SJSA1 (cell line): Measurements from ENCODE around the gene PCSK6. TPM values are rescaled to one million over a fixed set of nuclear protein-coding genes. Genes with fewer than 3 reads are reported as not detected.

ENCODE experiments used
- DNase-seq, 2 experiments: peaks; one replicate each; pipeline ENCODE4 v3.0.0-alpha.2; 2015 to 2020; ENCODE audit warnings: low spot score in 2 of 2, low read depth in 1 of 2
- H3K27ac ChIP-seq: fragments of 250-450 bp; sonication (Bioruptor Pico); 2 replicates; pipeline ENCODE4 v1.5.1; 2020; ENCODE audit warnings: mild to moderate bottlenecking, moderate library complexity
- H3K27me3 ChIP-seq: fragments of 250-450 bp; sonication (Bioruptor Pico); replicated peaks from 2 replicates; pipeline ENCODE4 v1.5.1; 2020; ENCODE audit warnings: mild to moderate bottlenecking, moderate library complexity
- H3K36me3 ChIP-seq: fragments of 250-450 bp; sonication (Bioruptor Pico); 2 replicates; pipeline ENCODE4 v1.5.1; 2020; ENCODE audit warnings: mild to moderate bottlenecking
- H3K4me1 ChIP-seq: fragments of 250-450 bp; sonication (Bioruptor Pico); replicated peaks from 2 replicates; pipeline ENCODE4 v1.6.1; 2021; ENCODE audit warnings: mild to moderate bottlenecking
- H3K4me3 ChIP-seq: fragments of 250-450 bp; sonication (Bioruptor Pico); 2 replicates; pipeline ENCODE4 v1.5.1; 2020; ENCODE audit warnings: mild to moderate bottlenecking
- H3K9me3 ChIP-seq: fragments of 250-450 bp; sonication (Bioruptor Pico); replicated peaks from 2 replicates; pipeline ENCODE4 v1.5.1; 2020; ENCODE audit warnings: mild to moderate bottlenecking
- total RNA-seq: library from RNA; depleted of rRNA; stranded (reverse); fragments of >200 nt; shearing (Covaris generic); gene quantifications from 2 replicates; pipeline ENCODE4 v1.2.3, GENCODE V29; 2014

Gene PCSK6
- total RNA-seq, 1 experiment from 2014 or later, result 1.7 TPM

GRCh38 chr15:101528917-101529299 is 39.4 kb upstream of the PCSK6 start:
- Histone ChIP-seq H3K4me3 (no peak overlapping the region), H3K27me3 (no peaks in the 10 kb centered on the region), H3K36me3 (no peaks in the 10 kb centered on the region), H3K9me3 (no peaks in the 10 kb centered on the region), H3K4me1 (0 out of 2 replicates have a peak, but pooled peaks cover 5% of the 10 kb centered on the region), H3K27ac (no peak overlapping the region)
- no peak for DNase-seq

GRCh38 chr15:101528108-101528916 is 38.8 kb upstream of the PCSK6 start:
- no peaks in the 10 kb centered on the region for H3K27me3 ChIP-seq
- H3K27ac ChIP-seq, result no peak overlapping the region
- H3K36me3 ChIP-seq, result no peaks in the 10 kb centered on the region
- H3K4me3 ChIP-seq, result no peak overlapping the region
- DNase-seq, result no peak
- H3K9me3 ChIP-seq, result no peaks in the 10 kb centered on the region
- H3K4me1 ChIP-seq, result 0 out of 2 replicates have a peak, but pooled peaks cover 5% of the 10 kb centered on the region

GRCh38 chr15:101526890-101527289 is 37.4 kb upstream of the PCSK6 start:
- Histone ChIP-seq H3K27ac (no peak overlapping the region), H3K27me3 (no peaks in the 10 kb centered on the region), H3K9me3 (no peaks in the 10 kb centered on the region), H3K36me3 (no peaks in the 10 kb centered on the region), H3K4me1 (peaks cover 5% of the 10 kb centered on the region; the same call in 1 of the 2 replicates), H3K4me3 (no peak overlapping the region)
- no peak for DNase-seq

GRCh38 chr15:101526442-101526841 is 36.9 kb upstream of the PCSK6 start:
- no peak overlapping the region for H3K4me3 ChIP-seq
- H3K36me3 ChIP-seq, result no peaks in the 10 kb centered on the region
- H3K27me3 ChIP-seq, result no peaks in the 10 kb centered on the region
- H3K9me3 ChIP-seq, result no peaks in the 10 kb centered on the region
- no peak overlapping the region for H3K27ac ChIP-seq
- no peak for DNase-seq
- H3K4me1 ChIP-seq, result peaks cover 9% of the 10 kb centered on the region

GRCh38 chr15:101526021-101526420 is 36.5 kb upstream of the PCSK6 start:
- H3K27ac ChIP-seq, result no peak overlapping the region
- no peak overlapping the region for H3K4me3 ChIP-seq
- no peaks in the 10 kb centered on the region for H3K27me3 ChIP-seq
- DNase-seq, result no peak
- H3K4me1 ChIP-seq, result peaks cover 10% of the 10 kb centered on the region
- no peaks in the 10 kb centered on the region for H3K36me3 ChIP-seq
- H3K9me3 ChIP-seq, result no peaks in the 10 kb centered on the region

- no peaks in the 10 kb centered on the region for H3K9me3 ChIP-seq
- H3K4me3 ChIP-seq, result no peak overlapping the region
- DNase-seq, result no peak
- no peaks in the 10 kb centered on the region for H3K36me3 ChIP-seq
- H3K4me1 ChIP-seq, result peaks cover 10% of the 10 kb centered on the region
- no peak overlapping the region for H3K27ac ChIP-seq
- H3K27me3 ChIP-seq, result no peaks in the 10 kb centered on the region
These were observed 35.7 kb upstream of the PCSK6 start for GRCh38 chr15:101525087-101525669.

GRCh38 chr15:101523560-101523940 is 34.0 kb upstream of the PCSK6 start:
- no peak overlapping the region for H3K27ac ChIP-seq
- H3K36me3 ChIP-seq, result no peaks in the 10 kb centered on the region
- no peak overlapping the region for H3K4me3 ChIP-seq
- no peaks in the 10 kb centered on the region for H3K9me3 ChIP-seq
- peaks cover 10% of the 10 kb centered on the region for H3K4me1 ChIP-seq
- no peak for DNase-seq
- H3K27me3 ChIP-seq, result no peaks in the 10 kb centered on the region

GRCh38 chr15:101522621-101523559 is 33.4 kb upstream of the PCSK6 start:
- DNase-seq, result no peak
- Histone ChIP-seq H3K27me3 (no peaks in the 10 kb centered on the region), H3K9me3 (no peaks in the 10 kb centered on the region; the same call in 1 of the 2 replicates), H3K4me3 (no peak overlapping the region), H3K4me1 (peaks cover 10% of the 10 kb centered on the region), H3K36me3 (no peaks in the 10 kb centered on the region), H3K27ac (no peak overlapping the region)

GRCh38 chr15:101522091-101522490 is 32.6 kb upstream of the PCSK6 start:
- H3K4me1 ChIP-seq, result peaks cover 5% of the 10 kb centered on the region
- no peak for DNase-seq
- H3K4me3 ChIP-seq, result no peak overlapping the region
- H3K27me3 ChIP-seq, result no peaks in the 10 kb centered on the region
- no peaks in the 10 kb centered on the region for H3K36me3 ChIP-seq
- H3K27ac ChIP-seq, result no peak overlapping the region
- H3K9me3 ChIP-seq, result peaks cover 5% of the 10 kb centered on the region

- H3K4me3 ChIP-seq, result no peak overlapping the region
- DNase-seq, result peak in 1 of 2 experiments; percentile 17
- H3K4me1 ChIP-seq, result peaks cover 5% of the 10 kb centered on the region
- H3K36me3 ChIP-seq, result no peaks in the 10 kb centered on the region
- H3K27ac ChIP-seq, result no peak overlapping the region
- H3K9me3 ChIP-seq, result peaks cover 6% of the 10 kb centered on the region
- H3K27me3 ChIP-seq, result no peaks in the 10 kb centered on the region
These were observed 32.1 kb upstream of the PCSK6 start for GRCh38 chr15:101521591-101521990.

GRCh38 chr15:101521069-101521468 is 31.6 kb upstream of the PCSK6 start:
- no peaks in the 10 kb centered on the region for H3K36me3 ChIP-seq
- no peak overlapping the region for H3K27ac ChIP-seq
- H3K9me3 ChIP-seq, result peaks cover 6% of the 10 kb centered on the region
- DNase-seq, result no peak
- no peak overlapping the region for H3K4me3 ChIP-seq
- peaks cover 5% of the 10 kb centered on the region for H3K4me1 ChIP-seq
- no peaks in the 10 kb centered on the region for H3K27me3 ChIP-seq

GRCh38 chr15:101520395-101520794 is 30.9 kb upstream of the PCSK6 start:
- Histone ChIP-seq H3K36me3 (no peaks in the 10 kb centered on the region), H3K9me3 (peaks cover 6% of the 10 kb centered on the region), H3K27me3 (no peaks in the 10 kb centered on the region), H3K27ac (no peak overlapping the region), H3K4me3 (no peak overlapping the region), H3K4me1 (peaks cover 5% of the 10 kb centered on the region)
- no peak for DNase-seq

GRCh38 chr15:101517504-101517903 is 28.0 kb upstream of the PCSK6 start:
- Histone ChIP-seq H3K9me3 (peaks cover 6% of the 10 kb centered on the region), H3K27ac (no peak overlapping the region), H3K4me3 (no peak overlapping the region), H3K4me1 (peaks cover 5% of the 10 kb centered on the region), H3K27me3 (no peaks in the 10 kb centered on the region), H3K36me3 (no peaks in the 10 kb centered on the region)
- no peak for DNase-seq

GRCh38 chr15:101514318-101514717 is 24.8 kb upstream of the PCSK6 start:
- H3K27me3 ChIP-seq, result no peaks in the 10 kb centered on the region
- no peak overlapping the region for H3K27ac ChIP-seq
- H3K9me3 ChIP-seq, result peaks cover 6% of the 10 kb centered on the region
- H3K36me3 ChIP-seq, result no peaks in the 10 kb centered on the region
- no peaks in the 10 kb centered on the region for H3K4me1 ChIP-seq
- no peak overlapping the region for H3K4me3 ChIP-seq
- no peak for DNase-seq
